HUDEP-2 (cell line): ENCODE measurements around the gene TNFRSF6B.
"Not testable (repeated sequence)": the region's sequence is repeated elsewhere in the genome, so short reads cannot be mapped to it uniquely, and the experiment has no call there.

Source experiments
- DNase-seq, 76 experiments: peaks; one replicate each; lab custom pipeline; 2025; ENCODE audit not compliant: unreplicated experiment in 76 of 76; lab: John Stamatoyannopoulos, UW

Gene TNFRSF6B

GRCh38 chr20:63661959-63662812, 34.3 kb upstream of the TNFRSF6B start:
- no peak for DNase-seq

- DNase-seq = no peak
Observed at GRCh38 chr20:63662813-63663189, 33.7 kb upstream of the TNFRSF6B start.

GRCh38 chr20:63663332-63664066, 33.0 kb upstream of the TNFRSF6B start:
- DNase-seq = no peak

GRCh38 chr20:63664143-63664851, 32.2 kb upstream of the TNFRSF6B start:
- no peak for DNase-seq

- no peak for DNase-seq
Observed at GRCh38 chr20:63664861-63665594, 31.4 kb upstream of the TNFRSF6B start.

GRCh38 chr20:63665708-63666107, 30.7 kb upstream of the TNFRSF6B start:
- DNase-seq = no peak

- no peak for DNase-seq
Observed at GRCh38 chr20:63667858-63668257, 28.6 kb upstream of the TNFRSF6B start.

GRCh38 chr20:63668351-63668750, 28.1 kb upstream of the TNFRSF6B start:
- no peak for DNase-seq

GRCh38 chr20:63671695-63672094, 24.8 kb upstream of the TNFRSF6B start:
- DNase-seq = not testable (repeated sequence)

GRCh38 chr20:63672666-63673065, 23.8 kb upstream of the TNFRSF6B start:
- no peak for DNase-seq

- no peak for DNase-seq
Observed at GRCh38 chr20:63673951-63674350, 22.5 kb upstream of the TNFRSF6B start.

GRCh38 chr20:63675681-63676368, 20.6 kb upstream of the TNFRSF6B start:
- DNase-seq = no peak

GRCh38 chr20:63678071-63678470, 18.4 kb upstream of the TNFRSF6B start:
- DNase-seq = no peak

- no peak for DNase-seq
Observed at GRCh38 chr20:63678667-63679465, 17.6 kb upstream of the TNFRSF6B start.

GRCh38 chr20:63679799-63680305, 16.6 kb upstream of the TNFRSF6B start:
- no peak for DNase-seq

- DNase-seq = no peak
Observed at GRCh38 chr20:63680427-63680826, 16.0 kb upstream of the TNFRSF6B start.

GRCh38 chr20:63680857-63681608, 15.4 kb upstream of the TNFRSF6B start:
- DNase-seq = no peak

- no peak for DNase-seq
Observed at GRCh38 chr20:63681609-63682142, 14.8 kb upstream of the TNFRSF6B start.
